HepG2 (cell line): ENCODE measurements around the gene C6orf132. TPM values are rescaled to one million over a fixed set of nuclear protein-coding genes. Genes with fewer than 3 reads are reported as not detected.

Experiments
- BRD4 ChIP-seq: sonication (generic); formaldehyde crosslinking; IDR thresholded peaks from 2 replicates; pipeline ENCODE4 v1.4.0; 2020; ENCODE audit warnings: missing genetic modification reagents
- ETV5 ChIP-seq: IDR thresholded peaks from 2 replicates; pipeline ENCODE4 v1.6.1; 2018; ENCODE audit warnings: missing biosample characterization, missing genetic modification reagents, inconsistent platforms, borderline replicate concordance
- IKZF5 ChIP-seq: IDR thresholded peaks from 2 replicates; pipeline ENCODE4 v1.6.1; 2018; ENCODE audit warnings: missing genetic modification reagents, mild to moderate bottlenecking, missing compliant biosample characterization
- ISX ChIP-seq: sonication (generic); formaldehyde crosslinking; conservative IDR thresholded peaks from 2 replicates; pipeline ENCODE4 v1.5.0; 2020; ENCODE audit warnings: missing genetic modification reagents
- MED1 ChIP-seq: sonication (generic); formaldehyde crosslinking; IDR thresholded peaks from 2 replicates; pipeline ENCODE4 v1.4.0; 2020; ENCODE audit warnings: missing genetic modification reagents
- MEIS2 ChIP-seq: sonication (generic); formaldehyde crosslinking; IDR thresholded peaks from 2 replicates; pipeline ENCODE4 v1.9.0; 2021; ENCODE audit warnings: mild to moderate bottlenecking, missing genetic modification reagents
- MLX ChIP-seq: IDR thresholded peaks from 2 replicates; pipeline ENCODE4 v1.6.1; 2016
- NFYB ChIP-seq: sonication (generic); formaldehyde crosslinking; IDR thresholded peaks from 2 replicates; pipeline ENCODE4 v1.4.0; 2020; ENCODE audit warnings: missing genetic modification reagents
- PPARG ChIP-seq: conservative IDR thresholded peaks from 2 replicates; pipeline ENCODE4 v1.6.1; 2016; ENCODE audit warnings: missing biosample characterization, missing genetic modification reagents
- TBP ChIP-seq: sonication (generic); formaldehyde crosslinking; IDR thresholded peaks from 2 replicates; pipeline ENCODE4 v1.5.0; 2020; ENCODE audit warnings: missing genetic modification reagents
- ZFP37 ChIP-seq: sonication (generic); formaldehyde crosslinking; IDR thresholded peaks from 2 replicates; pipeline ENCODE4 v1.4.0; 2020; ENCODE audit warnings: missing genetic modification reagents, borderline replicate concordance
- ZFP91 ChIP-seq: sonication (generic); formaldehyde crosslinking; IDR thresholded peaks from 2 replicates; pipeline ENCODE4 v1.9.0; 2022; ENCODE audit warnings: missing genetic modification reagents, mild to moderate bottlenecking, borderline replicate concordance
- ZFY ChIP-seq: sonication (generic); formaldehyde crosslinking; IDR thresholded peaks from 2 replicates; pipeline ENCODE4 v1.4.0; 2020; ENCODE audit warnings: missing genetic modification reagents
- ZNF205 ChIP-seq: IDR thresholded peaks from 2 replicates; pipeline ENCODE4 v1.6.1; 2018; ENCODE audit warnings: missing biosample characterization, missing genetic modification reagents
- ZNF407 ChIP-seq: sonication (generic); formaldehyde crosslinking; IDR thresholded peaks from one replicate; pipeline ENCODE4 v1.5.1; 2020; ENCODE audit warnings: mild to moderate bottlenecking, missing genetic modification reagents; ENCODE audit errors: not compliant biosample characterization
- ZNF761 ChIP-seq: sonication (generic); formaldehyde crosslinking; conservative IDR thresholded peaks from 2 replicates; pipeline ENCODE4 v1.4.0; 2020; ENCODE audit warnings: mild to moderate bottlenecking, missing genetic modification reagents
- ZNF766 ChIP-seq: sonication (generic); formaldehyde crosslinking; IDR thresholded peaks from 2 replicates; pipeline ENCODE4 v1.5.0; 2020; ENCODE audit warnings: missing genetic modification reagents, borderline replicate concordance
- ZNF792 ChIP-seq: IDR thresholded peaks from 2 replicates; pipeline ENCODE4 v1.6.1; 2016
- polyA plus RNA-seq, 8 experiments: library from polyadenylated mRNA; depleted of rRNA in 3 of 8; stranded (reverse) in 7 of 8; unstranded in 1 of 8; fragments of >200 nt; fragmentation: Illumina TruSeq in 4 of 8; extraction: Trizol in 4 of 8; gene quantifications; 2 replicates each; pipeline versions ENCODE4 v1.2.1 to v1.2.3, GENCODE V29; 2011 to 2016; ENCODE audit warnings: low read depth in 4 of 8, missing spikeins in 1 of 8, mixed read lengths in 1 of 8; ENCODE audit not compliant: insufficient read depth in 1 of 8
- total RNA-seq, 5 experiments: library from RNA; depleted of rRNA; stranded (reverse); fragments of >200 nt; fragmentation: Illumina TruSeq; extraction: Trizol; gene quantifications; 2 replicates each; pipeline ENCODE4 v1.2.3, GENCODE V29; 2016; ENCODE audit warnings: low read depth in 1 of 5

C6orf132 gene
- total and polyA plus RNA-seq, 2 of the 13 experiments (the other 11 are each of a cell fraction or from before 2014, with no cell fraction given): 0.78 to 3.0 TPM

- TF ChIP-seq ZNF407 (CRISPR knock-in tag): no peak
- TF ChIP-seq MEIS2: peak; percentile 93
- TF ChIP-seq ZFP91 (CRISPR knock-in tag): peak; percentile 33; the same call in 1 of the 2 replicates
- TF ChIP-seq ISX (CRISPR knock-in tag): no peak
- TF ChIP-seq ZFY (CRISPR knock-in tag): peak; percentile 53; the same call in 1 of the 2 replicates
- peak; percentile 48; the same call in 1 of the 2 replicates for TF ChIP-seq ZFP37 (CRISPR knock-in tag)
- no peak for TF ChIP-seq ZNF205
- no peak for TF ChIP-seq TBP (CRISPR knock-in tag)
- TF ChIP-seq ZNF766 (CRISPR knock-in tag): no peak
- TF ChIP-seq NFYB (CRISPR knock-in tag): no peak
- peak; percentile 66; the same call in 1 of the 2 replicates for TF ChIP-seq BRD4 (CRISPR knock-in tag)
- no peak; the same call in 1 of the 2 replicates for TF ChIP-seq IKZF5
- peak; percentile 70; the same call in 1 of the 2 replicates for TF ChIP-seq MLX (CRISPR knock-in tag)
- peak; percentile 98 for TF ChIP-seq PPARG
- 0 out of 2 replicates have a peak, but pooled peaks have one; percentile 41 for TF ChIP-seq ZNF761 (CRISPR knock-in tag)
- peak; percentile 93 for TF ChIP-seq ETV5 (CRISPR knock-in tag)
- peak; percentile 29; the same call in 1 of the 2 replicates for TF ChIP-seq ZNF792 (CRISPR knock-in tag)
- peak; percentile 61 for TF ChIP-seq MED1 (CRISPR knock-in tag)
Observed at GRCh38 chr6:42099340-42100028, 42.9 kb downstream of the C6orf132 start (continued).
